ENCODE measurements around the gene ZNF808. TPM values are rescaled to one million over a fixed set of nuclear protein-coding genes. Genes with fewer than 3 reads are reported as not detected.
"Not testable (repeated sequence)": the region's sequence is repeated elsewhere in the genome, so short reads cannot be mapped to it uniquely, and the experiment has no call there.

ZNF808 gene
- total RNA-seq, 1 experiment from 2014 or later, result 19.8 TPM

GRCh38 chr19:52516191-52516590, 11.3 kb upstream of the ZNF808 start:
- Mint-ChIP-seq H3K9me3 (ENCODE audit: unreplicated experiment) (peaks cover 35% of the 10 kb centered on the region), H3K27ac (ENCODE audit: unreplicated experiment) (no peak overlapping the region), H3K36me3 (ENCODE audit: insufficient read depth, unreplicated experiment) (peaks cover 6% of the 10 kb centered on the region), H3K27me3 (ENCODE audit: insufficient read depth, unreplicated experiment) (no peaks in the 10 kb centered on the region), H3K4me1 (ENCODE audit: low read depth, unreplicated experiment) (no peaks in the 10 kb centered on the region), H3K4me3 (ENCODE audit: unreplicated experiment) (no peak overlapping the region)
- H3K9me3 ChIP-seq, result no peaks in the 10 kb centered on the region; the same call in 1 of the 2 replicates
- ChIA-PET POLR2A (no interaction called here), CTCF (no interaction called here)
- H3K36me3 ChIP-seq (ENCODE audit: control insufficient read depth, insufficient read depth, low read length), result no peaks in the 10 kb centered on the region
- H3K4me1 ChIP-seq, result no peaks in the 10 kb centered on the region
- no peaks in the 10 kb centered on the region for H3K27me3 ChIP-seq (replicated peaks; ENCODE audit: control insufficient read depth, insufficient read depth, low read length)
- H3K4me3 ChIP-seq (ENCODE audit: low read depth, low read length), result no peak overlapping the region
- BruUV-seq (replicated peaks), result no TSS peak
- DNase-seq, result no peak
- TF ChIP-seq CTCF (IDR thresholded peaks at IDR 0.05; ENCODE audit: insufficient read depth in 1 of 2, low read depth in 1 of 2, low read length in 1 of 2, severe bottlenecking in 1 of 2, unreplicated experiment in 1 of 2), result no peak
- intact Hi-C loops (cut with micrococcal nuclease; ENCODE audit: unreplicated experiment), result no loop called here

- H3K36me3 Mint-ChIP-seq (ENCODE audit: insufficient read depth, unreplicated experiment), result peaks cover 12% of the 10 kb centered on the region
- no TSS peak for BruUV-seq (replicated peaks)
- intact Hi-C loops (cut with micrococcal nuclease; ENCODE audit: unreplicated experiment), result no loop called here
- ChIA-PET CTCF (no interaction called here), POLR2A (no interaction called here)
- Histone ChIP-seq H3K4me3 (ENCODE audit: low read depth, low read length) (no peak overlapping the region), H3K4me1 (no peaks in the 10 kb centered on the region), H3K27me3 (replicated peaks; ENCODE audit: control insufficient read depth, insufficient read depth, low read length) (no peaks in the 10 kb centered on the region), H3K9me3 (peaks cover 5% of the 10 kb centered on the region; the same call in 1 of the 2 replicates), H3K36me3 (ENCODE audit: control insufficient read depth, insufficient read depth, low read length) (no peaks in the 10 kb centered on the region)
- H3K9me3 Mint-ChIP-seq (ENCODE audit: unreplicated experiment), result peaks cover 36% of the 10 kb centered on the region
- H3K4me3 Mint-ChIP-seq (ENCODE audit: unreplicated experiment), result no peak overlapping the region
- DNase-seq, result no peak
- H3K27me3 Mint-ChIP-seq (ENCODE audit: insufficient read depth, unreplicated experiment), result no peaks in the 10 kb centered on the region
- no peak for TF ChIP-seq CTCF (IDR thresholded peaks at IDR 0.05; ENCODE audit: insufficient read depth in 1 of 2, low read depth in 1 of 2, low read length in 1 of 2, severe bottlenecking in 1 of 2, unreplicated experiment in 1 of 2)
- no peaks in the 10 kb centered on the region for H3K4me1 Mint-ChIP-seq (ENCODE audit: low read depth, unreplicated experiment)
- H3K27ac Mint-ChIP-seq (ENCODE audit: unreplicated experiment), result no peak overlapping the region
Observed at GRCh38 chr19:52518646-52519045, 8.8 kb upstream of the ZNF808 start.

GRCh38 chr19:52519175-52519574, 8.3 kb upstream of the ZNF808 start:
- H3K4me1 ChIP-seq; H3K27me3 ChIP-seq (replicated peaks; ENCODE audit: control insufficient read depth, insufficient read depth, low read length); BruUV-seq (replicated peaks); POLR2A ChIA-PET; H3K9me3 ChIP-seq; H3K27ac Mint-ChIP-seq (ENCODE audit: unreplicated experiment); intact Hi-C loops (cut with micrococcal nuclease; ENCODE audit: unreplicated experiment); DNase-seq; H3K4me3 Mint-ChIP-seq (ENCODE audit: unreplicated experiment); H3K4me3 ChIP-seq (ENCODE audit: low read depth, low read length); H3K36me3 ChIP-seq (ENCODE audit: control insufficient read depth, insufficient read depth, low read length); CTCF ChIA-PET; H3K27me3 Mint-ChIP-seq (ENCODE audit: insufficient read depth, unreplicated experiment); H3K4me1 Mint-ChIP-seq (ENCODE audit: low read depth, unreplicated experiment): not testable (repeated sequence)
- Mint-ChIP-seq H3K9me3 (ENCODE audit: unreplicated experiment) (peaks cover 36% of the 10 kb centered on the region), H3K36me3 (ENCODE audit: insufficient read depth, unreplicated experiment) (peaks cover 12% of the 10 kb centered on the region)

- Histone ChIP-seq H3K4me3 (ENCODE audit: low read depth, low read length) (no peak overlapping the region), H3K36me3 (ENCODE audit: control insufficient read depth, insufficient read depth, low read length) (no peaks in the 10 kb centered on the region), H3K4me1 (no peaks in the 10 kb centered on the region), H3K27me3 (replicated peaks; ENCODE audit: control insufficient read depth, insufficient read depth, low read length) (no peaks in the 10 kb centered on the region), H3K9me3 (0 out of 2 replicates have a peak, but pooled peaks cover 5% of the 10 kb centered on the region)
- no peak overlapping the region for H3K27ac Mint-ChIP-seq (ENCODE audit: unreplicated experiment)
- CTCF ChIA-PET, result no interaction called here
- H3K36me3 Mint-ChIP-seq (ENCODE audit: insufficient read depth, unreplicated experiment), result peaks cover 12% of the 10 kb centered on the region
- no peak for TF ChIP-seq CTCF (IDR thresholded peaks at IDR 0.05; ENCODE audit: insufficient read depth in 1 of 2, low read depth in 1 of 2, low read length in 1 of 2, severe bottlenecking in 1 of 2, unreplicated experiment in 1 of 2)
- peaks cover 36% of the 10 kb centered on the region for H3K9me3 Mint-ChIP-seq (ENCODE audit: unreplicated experiment)
- intact Hi-C loops (cut with micrococcal nuclease; ENCODE audit: unreplicated experiment), result no loop called here
- no peak for DNase-seq
- no peaks in the 10 kb centered on the region for H3K27me3 Mint-ChIP-seq (ENCODE audit: insufficient read depth, unreplicated experiment)
- POLR2A ChIA-PET, result no interaction called here
- no peaks in the 10 kb centered on the region for H3K4me1 Mint-ChIP-seq (ENCODE audit: low read depth, unreplicated experiment)
- no TSS peak for BruUV-seq (replicated peaks)
- no peak overlapping the region for H3K4me3 Mint-ChIP-seq (ENCODE audit: unreplicated experiment)
Observed at GRCh38 chr19:52520013-52520412, 7.5 kb upstream of the ZNF808 start.

Measured in Caco-2 (cell line).